Measurements from ENCODE around the gene CORO7.

DNA sequence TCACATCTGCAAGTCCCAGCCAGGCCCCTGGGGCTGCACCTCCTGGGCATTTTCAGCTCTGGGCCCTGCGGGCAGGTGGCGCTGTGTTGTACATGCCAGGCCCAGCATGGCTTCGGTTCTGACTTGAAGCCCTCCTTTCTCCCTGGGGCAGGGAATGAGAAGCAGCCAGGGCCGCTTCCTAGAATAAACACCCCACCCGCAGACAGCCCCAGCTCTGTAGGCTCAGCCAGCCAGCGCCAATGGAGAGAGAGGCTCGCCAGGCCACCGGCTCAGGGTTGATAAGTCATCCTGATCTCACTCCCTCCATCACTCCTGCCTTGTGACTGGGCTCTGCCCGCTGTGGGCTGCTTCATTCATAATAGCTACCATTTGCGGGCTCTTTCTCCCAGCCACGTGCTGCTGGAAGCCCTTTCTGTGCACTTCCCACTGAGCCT is 106.5 kb downstream of the CORO7 start:
- TF ChIP-seq POLR2A (IDR thresholded peaks at IDR 0.05; ENCODE audit: low read length): no peak
- TF ChIP-seq GATA1 (IDR thresholded peaks at IDR 0.05; ENCODE audit: low read depth, low read length): no peak

Data from erythroblast (primary cell).